Endothelial cell of umbilical vein (primary cell): ENCODE measurements around the gene TUT1.

ENCODE experiments used
- CTCF ChIP-seq, 2 donors: IDR thresholded peaks; 1 replicate in 1 of 2; 2 replicates in 1 of 2; pipeline ENCODE4 v1.5.1; 2011; ENCODE audit warnings: low read length in 2 of 2, mild to moderate bottlenecking in 2 of 2, moderate library complexity in 2 of 2, control low read depth in 1 of 2, inconsistent platforms in 1 of 2, low read depth in 1 of 2; ENCODE audit not compliant: insufficient read depth in 1 of 2; ENCODE audit errors: extremely low read depth in 1 of 2
- POLR2A ChIP-seq: IDR thresholded peaks from 2 replicates; pipeline ENCODE4 v1.6.1; 2012; ENCODE audit warnings: low read depth, mild to moderate bottlenecking, control low read depth, low read length
- POLR2AphosphoS5 ChIP-seq: IDR thresholded peaks from 2 replicates; pipeline ENCODE4 v1.6.1; 2012; ENCODE audit warnings: low read depth, mild to moderate bottlenecking, control low read depth, low read length, moderate library complexity; ENCODE audit not compliant: insufficient read depth

DNA sequence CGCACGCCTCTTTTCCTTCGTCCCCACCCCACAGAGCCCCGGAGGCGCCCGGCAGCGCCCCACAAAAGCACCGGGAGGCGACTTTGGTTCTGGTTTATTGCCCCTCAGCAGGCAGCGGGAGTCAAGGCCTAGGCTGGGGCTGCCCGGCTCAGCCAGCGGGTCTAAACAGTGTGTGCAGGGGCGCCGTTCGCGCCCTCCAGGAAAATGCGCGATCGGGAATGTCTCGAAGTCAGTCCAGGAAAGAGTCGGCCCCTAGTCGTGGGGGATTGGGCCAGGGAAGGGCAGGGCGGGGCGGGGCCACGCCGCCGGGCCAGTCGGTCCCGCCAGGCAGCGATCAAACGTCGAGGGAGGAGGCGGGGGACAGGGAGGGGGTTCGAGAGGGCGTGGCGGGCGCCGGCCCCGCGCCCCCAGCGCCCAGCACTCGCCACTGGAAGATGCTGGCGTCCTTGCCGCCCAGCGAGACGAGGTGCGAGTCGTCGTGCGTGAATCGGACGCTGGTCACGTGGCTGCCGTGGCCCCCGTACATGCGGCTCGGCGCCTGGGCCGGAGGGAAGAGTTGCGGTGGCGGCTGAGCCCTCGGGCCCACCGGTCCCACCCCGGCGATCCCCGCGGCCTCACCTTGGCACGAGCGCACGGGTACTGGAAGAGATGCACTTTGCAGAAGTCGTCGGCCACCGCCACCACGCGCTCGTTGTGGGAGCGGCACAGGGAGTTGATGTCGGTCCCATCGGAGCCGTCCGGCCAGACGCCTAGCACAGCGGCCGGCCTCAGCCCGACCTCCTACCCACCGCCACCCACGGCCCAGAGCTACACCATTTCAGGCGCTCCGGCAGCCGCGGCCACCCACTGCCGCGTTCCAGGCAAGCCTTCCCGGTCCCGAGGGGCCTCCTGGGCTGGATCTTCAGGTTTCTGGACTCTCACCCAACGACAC lies 11.1 kb upstream of the TUT1 start:
- TF ChIP-seq POLR2A (no peak), CTCF (IDR thresholded peaks at IDR 0.05; ENCODE audit: extremely low read depth in 1 of 2, insufficient read depth in 1 of 2, low read depth in 1 of 2, low read length in 2 of 2) (peak in 1 of 2 donors; percentile 12), POLR2AphosphoS5 (peak; percentile 25)
